ENCODE results near the gene ATP9B. TPM values are rescaled to one million over a fixed set of nuclear protein-coding genes. Genes with fewer than 3 reads are reported as not detected.

Gene ATP9B
- total RNA-seq, 1 experiment from 2014 or later: 10.2 TPM

DNA sequence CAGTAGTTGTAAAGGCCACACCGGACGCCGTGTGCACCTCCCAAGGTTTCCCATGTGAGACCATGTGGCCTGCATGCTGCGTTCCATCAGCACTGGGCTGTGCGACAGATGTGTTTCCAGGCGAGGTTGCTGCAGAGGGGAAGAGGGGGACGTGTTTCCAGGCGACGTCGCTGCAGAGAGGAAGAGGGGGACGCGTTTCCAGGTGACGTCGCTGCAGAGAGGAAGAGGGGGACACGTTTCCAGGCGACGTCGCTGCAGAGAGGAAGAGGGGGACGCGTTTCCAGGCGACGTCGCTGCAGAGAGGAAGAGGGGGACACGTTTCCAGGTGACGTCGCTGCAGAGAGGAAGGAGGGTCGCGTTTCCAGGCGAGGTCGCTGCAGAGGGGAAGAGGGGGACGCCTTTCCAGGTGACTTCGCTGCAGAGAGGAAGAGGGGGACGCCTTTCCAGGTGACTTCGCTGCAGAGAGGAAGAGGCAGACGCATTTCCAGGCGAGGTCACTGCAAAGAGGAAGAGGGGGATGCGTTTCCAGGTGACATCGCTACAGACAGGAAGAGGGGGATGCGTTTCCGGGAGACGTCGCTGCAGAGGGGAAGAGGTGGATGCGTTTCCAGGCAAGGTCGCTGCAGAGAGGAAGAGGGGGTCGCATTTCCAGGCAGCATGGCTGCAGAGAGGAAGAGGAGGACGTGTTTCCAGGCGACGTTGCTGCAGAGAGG, 351.0 kb downstream of the ATP9B start:
- no peak for DNase-seq (ENCODE audit: extremely low read depth, low read depth)

DNA sequence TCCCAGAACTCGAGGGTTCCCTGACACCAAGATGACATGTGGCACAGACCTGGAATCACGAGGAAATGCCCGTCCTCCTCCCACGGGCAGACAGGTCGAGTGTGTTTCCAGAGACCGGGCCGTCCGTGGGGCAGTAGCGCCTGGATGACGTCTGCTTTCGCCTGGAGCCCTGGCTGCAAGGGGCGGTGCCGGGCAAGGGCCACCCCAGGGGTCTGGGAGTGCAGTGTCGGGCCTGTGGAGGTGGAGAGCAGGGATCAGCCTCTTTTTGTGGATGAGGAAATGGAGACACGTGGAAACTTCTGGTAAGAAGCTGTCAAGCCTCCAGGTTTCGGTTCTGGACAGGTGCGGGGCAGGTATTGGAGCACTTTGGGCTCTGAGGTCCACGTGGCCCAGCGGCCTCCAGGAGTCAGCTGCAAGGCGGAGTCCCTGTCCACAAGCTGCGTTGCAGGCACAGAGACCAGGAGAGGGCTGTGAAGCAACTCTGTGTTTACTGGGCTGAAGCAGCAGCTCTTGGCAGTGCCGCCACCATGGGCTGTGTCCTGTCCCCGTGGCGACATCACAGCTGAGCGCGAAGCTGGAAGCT, 352.2 kb downstream of the ATP9B start:
- DNase-seq (ENCODE audit: extremely low read depth, low read depth): no peak

DNA sequence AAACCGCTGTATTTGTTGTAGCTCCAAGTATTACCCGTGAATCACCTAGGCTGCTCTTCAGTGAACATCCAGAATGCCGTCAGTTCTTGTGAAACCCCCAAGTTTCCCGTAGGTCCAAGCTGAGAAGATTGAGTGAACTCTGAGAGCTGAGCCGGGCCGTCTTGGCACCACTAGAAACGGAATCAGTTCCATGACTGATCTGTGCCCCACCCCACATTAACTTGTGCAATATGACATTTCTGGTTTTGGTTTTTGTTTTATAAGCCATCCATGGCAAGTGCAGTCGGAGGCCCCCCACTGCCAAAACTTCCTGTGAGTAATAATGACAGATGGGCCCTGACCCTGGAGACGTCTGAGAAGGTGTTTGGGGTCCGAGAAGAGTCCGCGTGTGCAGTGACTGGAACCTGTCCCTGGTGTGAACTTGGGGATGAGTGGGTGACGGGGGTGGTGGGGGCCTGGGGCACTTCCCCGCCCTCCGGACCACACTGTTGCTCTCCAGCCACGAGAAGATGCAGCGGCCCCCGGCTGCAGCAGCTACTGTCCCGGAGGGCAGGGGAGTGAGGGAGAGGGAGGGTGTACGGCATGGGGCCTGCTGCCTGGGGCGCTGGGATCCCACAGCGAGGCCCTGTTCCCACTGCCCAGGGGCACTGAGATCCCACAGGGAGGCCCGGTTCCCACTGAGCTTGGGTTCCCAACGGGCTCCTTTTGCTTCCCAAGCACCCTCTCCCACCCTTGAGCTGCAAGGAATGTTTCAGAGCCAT, 353.0 kb downstream of the ATP9B start:
- DNase-seq (ENCODE audit: extremely low read depth, low read depth): no peak

DNA sequence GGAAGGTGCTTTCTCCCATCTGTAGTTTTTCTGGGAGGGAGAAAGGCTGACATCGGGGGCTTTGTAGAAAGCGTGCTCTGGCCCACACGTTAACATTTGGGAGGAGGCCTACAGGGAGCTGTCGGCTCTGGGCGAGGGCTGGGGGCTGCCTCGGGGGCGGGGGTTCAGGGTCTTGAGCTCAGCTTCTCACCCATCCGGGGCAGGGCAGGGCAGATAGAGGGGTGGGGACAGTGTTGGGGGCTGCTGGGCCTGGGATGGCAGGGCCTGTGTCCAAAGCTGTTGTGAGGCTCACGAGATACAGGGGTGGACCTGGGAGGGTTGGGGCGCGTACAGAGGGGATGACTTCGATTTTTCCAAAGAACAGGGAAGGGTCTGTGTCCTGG, 353.6 kb downstream of the ATP9B start:
- DNase-seq (ENCODE audit: extremely low read depth, low read depth): no peak

DNA sequence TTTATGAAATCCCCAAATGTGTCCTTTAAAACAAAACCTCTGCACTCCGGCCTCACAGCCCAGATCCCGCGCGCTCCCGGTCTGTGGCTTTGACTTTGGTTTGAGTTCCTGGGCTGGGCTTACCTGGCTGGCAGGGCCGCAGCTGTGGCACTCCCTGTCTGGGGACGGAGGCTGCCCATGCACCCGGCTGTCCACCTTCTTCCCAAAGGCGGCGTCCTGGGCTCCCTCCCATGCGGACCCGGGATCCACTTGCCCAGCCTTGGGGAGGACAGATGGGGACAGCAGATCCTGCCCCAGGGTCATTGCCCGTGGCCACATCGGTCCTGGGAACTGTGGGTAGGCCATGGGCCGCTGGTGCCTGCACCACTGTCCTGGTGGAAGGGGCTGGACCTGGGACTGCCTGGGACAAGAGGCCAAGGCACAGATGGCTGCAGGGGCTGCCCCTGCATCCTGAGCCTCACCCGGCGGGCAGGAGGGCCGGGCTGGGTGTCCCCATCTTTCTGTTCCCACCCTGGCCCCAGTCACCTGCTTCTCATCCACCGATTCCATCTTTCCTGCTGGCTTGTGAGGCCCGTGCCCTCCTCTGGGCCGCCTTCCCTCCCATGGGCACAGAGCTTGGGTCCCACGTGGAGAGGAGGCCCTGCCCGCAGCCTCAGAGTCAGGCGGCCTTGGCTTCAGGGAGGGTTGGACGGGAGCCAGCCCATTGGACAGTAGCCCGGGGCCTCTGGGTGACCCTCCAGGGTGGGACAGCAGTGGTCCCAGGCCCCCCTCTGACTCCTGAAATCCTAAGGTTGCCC, 354.2 kb downstream of the ATP9B start:
- no peak for DNase-seq (ENCODE audit: extremely low read depth, low read depth)

DNA sequence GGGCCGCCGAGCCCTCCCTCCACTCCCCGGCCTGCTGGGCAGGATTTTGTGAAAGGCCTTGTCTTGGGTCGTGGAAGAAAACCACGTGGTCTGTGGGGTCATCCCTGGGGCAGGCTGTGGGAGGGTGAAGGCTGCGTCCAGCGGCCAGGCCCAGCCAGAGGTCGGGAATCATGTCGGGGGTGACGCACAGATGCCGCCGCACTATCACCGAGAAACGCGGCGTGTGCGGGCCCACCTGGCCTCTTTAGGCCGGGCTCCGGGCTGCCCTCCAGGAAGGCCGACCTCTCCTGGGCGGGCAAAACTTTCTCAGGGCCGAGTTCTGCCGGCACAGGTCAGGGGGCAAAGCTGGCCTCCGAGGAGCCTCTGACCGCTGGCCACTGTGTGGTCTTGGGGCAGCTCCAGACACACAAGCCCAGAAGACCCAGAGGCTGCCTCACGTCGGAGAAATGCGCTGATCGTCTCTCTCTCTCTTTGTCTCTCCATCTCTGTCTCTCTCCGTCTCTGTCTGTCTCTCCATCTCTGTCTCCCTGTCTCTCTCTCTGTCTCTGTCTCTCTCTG, 354.9 kb downstream of the ATP9B start:
- DNase-seq (ENCODE audit: extremely low read depth, low read depth): no peak

DNA sequence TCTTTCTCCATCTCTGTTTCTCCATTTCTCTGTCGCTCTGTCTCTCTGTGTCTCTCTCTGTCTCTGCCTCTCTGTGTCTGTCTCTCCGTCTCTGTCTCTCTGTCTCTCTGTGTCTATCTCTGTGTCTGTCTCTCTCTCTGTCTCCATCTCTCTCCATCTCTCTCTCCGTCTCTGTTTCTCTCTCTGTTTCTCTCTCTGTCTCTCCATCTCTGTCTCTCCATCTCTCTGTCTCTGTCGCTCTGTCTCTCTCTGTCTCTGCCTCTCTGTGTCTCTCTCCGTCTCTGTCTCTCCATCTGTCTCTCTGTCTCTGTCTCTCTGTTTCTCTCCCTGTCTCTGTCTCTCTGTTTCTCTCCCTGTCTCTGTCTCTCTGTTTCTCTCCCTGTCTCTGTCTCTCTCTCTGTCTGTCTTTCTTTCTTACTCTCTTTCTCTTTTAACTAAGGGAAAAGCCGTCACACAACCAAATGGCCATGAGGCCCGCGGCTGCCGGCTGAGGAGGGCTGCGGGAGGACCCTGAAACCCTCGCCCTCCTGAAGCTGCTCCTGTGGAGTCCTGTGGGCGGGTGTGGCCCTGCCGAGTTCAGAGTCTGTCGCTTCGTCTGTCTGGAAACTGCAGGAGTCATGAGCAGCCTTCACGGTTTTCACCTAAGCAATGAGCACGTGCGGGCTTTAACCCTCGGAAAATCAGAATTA, 355.8 kb downstream of the ATP9B start:
- DNase-seq (ENCODE audit: extremely low read depth, low read depth): no peak

DNA sequence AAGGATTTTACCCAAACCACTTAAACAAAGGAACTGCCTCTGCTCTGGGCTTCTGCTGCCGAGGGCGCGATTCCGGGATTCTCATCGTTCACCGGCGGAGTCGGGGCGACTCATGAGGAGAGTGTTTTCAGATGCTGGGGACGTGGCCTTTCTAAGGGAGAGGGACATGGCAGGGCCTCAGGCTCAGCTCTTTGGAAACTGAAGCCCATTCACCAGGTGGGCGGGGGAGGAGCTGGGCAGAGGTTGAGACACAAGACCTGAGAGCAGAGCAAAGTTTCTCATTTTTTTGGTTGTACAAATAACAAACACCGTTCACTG, 356.3 kb downstream of the ATP9B start:
- DNase-seq (ENCODE audit: extremely low read depth, low read depth): no peak

DNA sequence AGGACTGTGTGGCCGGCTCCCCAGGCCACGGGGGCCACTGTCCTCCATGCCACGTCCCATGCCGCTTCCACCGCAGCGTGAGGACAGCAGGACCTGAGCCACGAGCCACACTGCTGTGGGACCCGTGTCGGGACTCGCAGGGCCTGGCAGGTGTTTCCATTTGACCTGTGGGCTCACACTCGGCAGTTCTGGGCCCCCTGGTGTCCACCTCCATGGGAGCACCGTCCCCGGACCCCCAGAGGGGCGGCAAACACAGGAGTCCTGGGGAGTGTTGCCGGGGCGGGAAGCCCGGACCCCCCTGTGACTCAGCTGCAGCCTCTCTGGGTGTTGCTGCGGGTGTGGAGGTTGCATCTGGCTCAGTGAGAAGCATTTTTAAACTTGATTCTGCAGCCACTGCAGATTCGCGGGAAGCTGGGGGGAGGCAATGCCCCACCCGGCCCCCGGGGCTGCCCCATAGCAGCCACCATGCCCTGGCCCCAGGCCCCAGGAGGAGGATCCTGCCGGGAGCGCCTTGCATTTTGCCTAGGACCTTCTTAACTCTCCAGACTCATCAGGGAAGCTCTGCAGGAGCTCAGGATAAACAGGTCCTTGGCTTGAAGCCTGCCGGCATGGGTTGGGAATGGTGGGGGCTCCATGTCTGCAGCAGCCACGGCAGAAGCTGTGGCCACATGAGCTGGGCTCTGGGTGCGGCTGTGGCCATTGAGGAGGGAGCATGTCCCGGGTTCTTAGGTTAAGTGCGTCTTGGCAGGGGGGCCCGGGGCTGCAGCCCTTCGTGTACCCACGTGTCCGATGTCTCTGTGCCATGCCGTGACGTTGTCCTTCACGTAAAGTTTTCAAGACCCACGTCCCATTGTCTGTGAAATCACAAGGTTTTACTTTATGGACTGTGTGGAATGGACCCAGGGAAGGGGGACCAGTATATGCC, 357.4 kb downstream of the ATP9B start:
- no peak for DNase-seq (ENCODE audit: extremely low read depth, low read depth)

DNA sequence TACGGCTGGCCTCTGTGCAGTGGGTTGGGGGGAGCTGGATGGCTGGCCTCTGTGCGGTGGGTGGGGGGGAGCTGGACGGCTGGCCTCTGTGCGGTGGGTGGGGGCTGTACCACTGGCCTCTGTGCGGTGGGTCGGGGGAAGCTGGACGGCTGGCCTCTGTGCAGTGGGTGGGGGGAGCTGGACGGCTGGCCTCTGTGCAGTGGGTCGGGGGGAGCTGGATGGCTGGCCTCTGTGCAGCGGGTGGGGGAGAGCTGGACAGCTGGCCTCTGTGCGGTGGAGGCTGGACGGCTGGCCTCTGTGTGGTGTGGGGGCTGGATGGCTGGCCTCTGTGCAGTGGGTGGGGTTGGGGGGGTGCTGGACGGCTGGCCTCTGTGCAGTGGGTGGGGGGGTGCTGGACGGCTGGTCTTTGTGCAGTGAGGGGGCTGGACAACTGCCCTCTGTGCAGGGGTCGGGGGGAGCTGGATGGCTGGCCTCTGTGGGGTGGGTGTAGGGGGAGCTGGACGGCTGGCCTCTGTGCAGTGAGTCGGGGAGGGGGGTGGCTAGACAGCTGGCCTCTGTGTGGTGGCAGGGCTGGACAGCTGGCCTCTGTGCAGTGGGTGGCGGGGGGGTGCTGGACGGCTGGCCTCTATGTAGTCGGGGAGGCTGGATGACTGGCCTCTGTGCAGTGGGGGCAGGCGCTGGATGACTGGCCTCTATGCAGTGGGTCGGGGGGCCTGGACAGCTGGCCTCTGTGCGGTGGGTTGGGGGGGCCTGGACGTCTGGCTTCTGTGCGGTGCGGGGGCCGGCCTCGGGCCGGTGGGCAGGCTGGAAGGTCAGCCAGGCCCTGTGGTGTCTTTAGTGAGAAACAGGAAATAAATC, 358.4 kb downstream of the ATP9B start:
- DNase-seq (ENCODE audit: extremely low read depth, low read depth): no peak

Other genes starting within 250 kb of the ATP9B start
- gene SALL3, start 89.6 kb upstream of the ATP9B start, total RNA-seq (2014; rRNA removed; shearing (Covaris generic)): 0.02 TPM in 1 of 2 replicates, not detected in the other